K562 (cell line): Measurements from ENCODE around the gene RNF224. TPM values are rescaled to one million over a fixed set of nuclear protein-coding genes. Genes with fewer than 3 reads are reported as not detected.

Source experiments
- IFI16 ChIP-seq: fragments of 250-450 bp; sonication (Bioruptor Pico); IDR thresholded peaks from 2 replicates; pipeline ENCODE4 v2.1.2; 2022; ENCODE audit warnings: mild to moderate bottlenecking, inconsistent platforms
- MAFK ChIP-seq: IDR thresholded peaks from 2 replicates; pipeline ENCODE4 v1.6.1; 2011; ENCODE audit warnings: low read length, improper control_type of control experiment
- MTA2 ChIP-seq: fragments of 450-650 bp; IDR thresholded peaks from 2 replicates; pipeline ENCODE4 v1.6.1; 2016; ENCODE audit warnings: low read depth
- NFYB ChIP-seq: IDR thresholded peaks from 2 replicates; pipeline ENCODE4 v1.6.1; 2011; ENCODE audit warnings: mild to moderate bottlenecking, moderate library complexity; ENCODE audit not compliant: insufficient read length; ENCODE audit errors: extremely low read depth
- POLR2B ChIP-seq: fragments of 450-650 bp; IDR thresholded peaks from 2 replicates; pipeline ENCODE4 v1.6.1; 2018; ENCODE audit warnings: low read depth; ENCODE audit not compliant: partially characterized antibody
- POLR2G ChIP-seq: fragments of 200-400 bp; formaldehyde crosslinking; IDR thresholded peaks from 2 replicates; pipeline ENCODE4 v1.6.1; 2017; ENCODE audit warnings: low read depth, mild to moderate bottlenecking, antibody characterized with exemption, low read length, moderate library complexity
- SMAD3 ChIP-seq: fragments of 450-650 bp; formaldehyde crosslinking; conservative IDR thresholded peaks from 2 replicates; pipeline ENCODE4 v1.4.0; 2020; ENCODE audit warnings: mild to moderate bottlenecking
- STAG1 ChIP-seq: sonication (generic); formaldehyde crosslinking; IDR thresholded peaks from 2 replicates; pipeline ENCODE4 v1.5.0; 2020; ENCODE audit warnings: missing genetic modification reagents, borderline replicate concordance
- TRIM24 ChIP-seq, 2 experiments: fragments of 450-650 bp; IDR thresholded peaks; 2 replicates each; pipeline ENCODE4 v1.6.1; 2016
- ZKSCAN3 ChIP-seq: fragments of 250-450 bp; sonication (Bioruptor Pico); IDR thresholded peaks from 2 replicates; pipeline ENCODE4 v1.4.0; 2020
- ZNF146 ChIP-seq: IDR thresholded peaks from one replicate; pipeline ENCODE4 v1.6.1; 2018; ENCODE audit warnings: missing compliant biosample characterization; ENCODE audit not compliant: unreplicated experiment
- ZNF175 ChIP-seq: fragments of 200-800 bp; sonication (Bioruptor generic); IDR thresholded peaks from 2 replicates; pipeline ENCODE4 v1.6.1; 2016; ENCODE audit warnings: low read depth, mild to moderate bottlenecking, missing genetic modification characterization, missing compliant biosample characterization
- ZNF24 ChIP-seq: fragments of 450-650 bp; IDR thresholded peaks from 2 replicates; pipeline ENCODE4 v1.6.1; 2016
- ZNF699 ChIP-seq: fragments of 250-450 bp; sonication (Bioruptor Pico); IDR thresholded peaks from 2 replicates; pipeline ENCODE4 v1.8.0; 2021; ENCODE audit warnings: mild to moderate bottlenecking, moderate library complexity; ENCODE audit not compliant: insufficient replicate concordance
- polyA plus RNA-seq, 8 experiments: library from polyadenylated mRNA; depleted of rRNA in 4 of 8; stranded (reverse) in 5 of 8; unstranded in 3 of 8; fragments of >200 nt; fragmentation: Nextera tagmentation in 2 of 8; fragmentation: Illumina TruSeq in 1 of 8; extraction: Ambion mirVana in 2 of 8; extraction: Trizol in 1 of 8; gene quantifications; 2 replicates each; pipeline versions ENCODE4 v1.2.1 to v1.2.3, GENCODE V29; 2011 to 2014; ENCODE audit warnings: inconsistent platforms in 1 of 8, missing spikeins in 1 of 8
- total RNA-seq, 7 experiments: library from RNA; depleted of rRNA in 6 of 7; stranded (reverse); fragments of >200 nt in 6 of 7; fragmentation: Illumina TruSeq in 2 of 7; extraction: Trizol in 2 of 7; gene quantifications; 2 replicates each; pipeline versions ENCODE4 v1.2.1 to v1.2.3, GENCODE V29; 2011 to 2021; ENCODE audit warnings: low replicate concordance in 1 of 7
- TF ChIP-seq, protein P1 (sequence below): sonication (generic); formaldehyde crosslinking; IDR thresholded peaks from 2 replicates; pipeline ENCODE4 v1.8.1; 2023; ENCODE audit warnings: missing genetic modification reagents, mild to moderate bottlenecking, borderline replicate concordance
- TF ChIP-seq, protein P2 (sequence below): fragments of 450-650 bp; IDR thresholded peaks from 2 replicates; pipeline ENCODE4 v1.6.1; 2016; ENCODE audit warnings: low read depth, mild to moderate bottlenecking, moderate library complexity
- TF ChIP-seq, protein P3 (sequence below), 2 experiments: IDR thresholded peaks; 2 replicates each; pipeline ENCODE4 v1.6.1; 2011; ENCODE audit warnings: borderline replicate concordance in 1 of 2, control low read depth in 1 of 2, low read depth in 1 of 2, low read length in 1 of 2, mild to moderate bottlenecking in 1 of 2, mixed read lengths in 1 of 2, moderate library complexity in 1 of 2; ENCODE audit not compliant: insufficient read depth in 1 of 2, insufficient read length in 1 of 2, poor library complexity in 1 of 2, severe bottlenecking in 1 of 2; ENCODE audit errors: extremely low read depth in 1 of 2
- TF ChIP-seq, protein P4 (sequence below): fragments of 450-650 bp; IDR thresholded peaks from 2 replicates; pipeline ENCODE4 v1.6.1; 2014; ENCODE audit warnings: low read depth, mild to moderate bottlenecking, moderate library complexity, borderline replicate concordance

The RNF224 gene
- total and polyA plus RNA-seq, 9 of the 15 experiments (the other 6 are each of a cell fraction or from before 2014, with no cell fraction given) = not detected

DNA sequence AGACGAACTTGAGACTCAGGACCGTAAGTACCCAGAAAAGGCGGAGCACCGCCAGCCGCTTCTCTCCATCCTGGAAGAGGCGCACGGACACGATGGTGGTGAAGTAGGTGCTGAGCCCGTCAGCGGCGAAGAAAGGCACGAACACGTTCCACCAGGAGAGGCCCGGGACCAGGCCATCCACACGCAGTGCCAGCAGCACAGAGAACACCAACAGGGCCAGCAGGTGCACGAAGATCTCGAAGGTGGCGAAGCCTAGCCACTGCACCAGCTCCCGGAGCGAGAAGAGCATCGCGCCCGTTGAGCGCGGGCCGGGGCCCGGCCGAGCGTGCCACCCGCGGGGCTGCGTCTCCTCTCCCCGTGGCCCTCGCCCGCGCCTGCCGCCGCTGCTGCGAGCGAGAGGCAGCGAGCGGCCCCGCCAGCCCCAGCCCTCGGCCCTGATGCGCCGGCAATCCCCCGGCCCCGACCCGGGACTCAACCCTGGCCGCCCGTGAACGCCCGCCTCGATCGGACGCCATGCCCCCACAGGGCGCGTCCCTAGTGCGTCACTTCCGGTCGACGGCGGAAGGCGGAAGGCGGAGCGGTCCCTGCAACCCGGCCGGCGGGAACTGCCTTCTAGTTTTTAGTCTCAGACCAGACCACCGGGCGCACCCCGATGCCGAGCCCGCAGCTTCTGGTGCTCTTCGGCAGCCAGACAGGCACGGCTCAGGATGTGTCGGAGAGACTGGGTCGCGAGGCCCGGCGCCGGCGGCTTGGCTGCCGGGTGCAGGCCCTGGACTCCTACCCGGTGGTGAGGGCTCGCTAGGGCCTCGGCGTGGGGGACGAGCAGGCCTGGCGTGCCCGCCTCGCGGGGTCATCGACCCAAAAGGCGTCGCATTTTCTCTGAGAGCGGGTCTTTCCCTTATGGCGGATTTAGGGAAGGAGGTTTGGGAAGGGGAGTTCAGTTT is 21.9 kb upstream of the RNF224 start, which contains the start of the genes NDOR1 and TMEM203 (continued):
- TF ChIP-seq, protein P1, sequence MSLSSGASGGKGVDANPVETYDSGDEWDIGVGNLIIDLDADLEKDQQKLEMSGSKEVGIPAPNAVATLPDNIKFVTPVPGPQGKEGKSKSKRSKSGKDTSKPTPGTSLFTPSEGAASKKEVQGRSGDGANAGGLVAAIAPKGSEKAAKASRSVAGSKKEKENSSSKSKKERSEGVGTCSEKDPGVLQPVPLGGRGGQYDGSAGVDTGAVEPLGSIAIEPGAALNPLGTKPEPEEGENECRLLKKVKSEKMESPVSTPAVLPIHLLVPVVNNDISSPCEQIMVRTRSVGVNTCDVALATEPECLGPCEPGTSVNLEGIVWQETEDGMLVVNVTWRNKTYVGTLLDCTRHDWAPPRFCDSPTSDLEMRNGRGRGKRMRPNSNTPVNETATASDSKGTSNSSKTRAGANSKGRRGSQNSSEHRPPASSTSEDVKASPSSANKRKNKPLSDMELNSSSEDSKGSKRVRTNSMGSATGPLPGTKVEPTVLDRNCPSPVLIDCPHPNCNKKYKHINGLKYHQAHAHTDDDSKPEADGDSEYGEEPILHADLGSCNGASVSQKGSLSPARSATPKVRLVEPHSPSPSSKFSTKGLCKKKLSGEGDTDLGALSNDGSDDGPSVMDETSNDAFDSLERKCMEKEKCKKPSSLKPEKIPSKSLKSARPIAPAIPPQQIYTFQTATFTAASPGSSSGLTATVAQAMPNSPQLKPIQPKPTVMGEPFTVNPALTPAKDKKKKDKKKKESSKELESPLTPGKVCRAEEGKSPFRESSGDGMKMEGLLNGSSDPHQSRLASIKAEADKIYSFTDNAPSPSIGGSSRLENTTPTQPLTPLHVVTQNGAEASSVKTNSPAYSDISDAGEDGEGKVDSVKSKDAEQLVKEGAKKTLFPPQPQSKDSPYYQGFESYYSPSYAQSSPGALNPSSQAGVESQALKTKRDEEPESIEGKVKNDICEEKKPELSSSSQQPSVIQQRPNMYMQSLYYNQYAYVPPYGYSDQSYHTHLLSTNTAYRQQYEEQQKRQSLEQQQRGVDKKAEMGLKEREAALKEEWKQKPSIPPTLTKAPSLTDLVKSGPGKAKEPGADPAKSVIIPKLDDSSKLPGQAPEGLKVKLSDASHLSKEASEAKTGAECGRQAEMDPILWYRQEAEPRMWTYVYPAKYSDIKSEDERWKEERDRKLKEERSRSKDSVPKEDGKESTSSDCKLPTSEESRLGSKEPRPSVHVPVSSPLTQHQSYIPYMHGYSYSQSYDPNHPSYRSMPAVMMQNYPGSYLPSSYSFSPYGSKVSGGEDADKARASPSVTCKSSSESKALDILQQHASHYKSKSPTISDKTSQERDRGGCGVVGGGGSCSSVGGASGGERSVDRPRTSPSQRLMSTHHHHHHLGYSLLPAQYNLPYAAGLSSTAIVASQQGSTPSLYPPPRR (CRISPR knock-in tag) = no peak
- TF ChIP-seq MTA2 (no peak), MAFK (no peak), TRIM24 (IDR thresholded peaks at IDR 0.05) (peak in 1 of 2 experiments; percentile 26; a peak in 1 of 4 replicates), SMAD3 (CRISPR knock-in tag) (no peak), POLR2G (peak; percentile 95), ZNF175 (CRISPR knock-in tag) (no peak), ZNF699 (CRISPR knock-in tag) (no peak), IFI16 (CRISPR knock-in tag) (no peak), ZNF24 (no peak), POLR2B (peak; percentile 57), STAG1 (CRISPR knock-in tag) (0 out of 2 replicates have a peak, but pooled peaks have one; percentile 11), NFYB (no peak), ZNF146 (CRISPR knock-in tag) (no peak), ZKSCAN3 (CRISPR knock-in tag) (no peak)
- TF ChIP-seq, protein P2, sequence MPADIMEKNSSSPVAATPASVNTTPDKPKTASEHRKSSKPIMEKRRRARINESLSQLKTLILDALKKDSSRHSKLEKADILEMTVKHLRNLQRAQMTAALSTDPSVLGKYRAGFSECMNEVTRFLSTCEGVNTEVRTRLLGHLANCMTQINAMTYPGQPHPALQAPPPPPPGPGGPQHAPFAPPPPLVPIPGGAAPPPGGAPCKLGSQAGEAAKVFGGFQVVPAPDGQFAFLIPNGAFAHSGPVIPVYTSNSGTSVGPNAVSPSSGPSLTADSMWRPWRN = no peak
- TF ChIP-seq, protein P3, sequence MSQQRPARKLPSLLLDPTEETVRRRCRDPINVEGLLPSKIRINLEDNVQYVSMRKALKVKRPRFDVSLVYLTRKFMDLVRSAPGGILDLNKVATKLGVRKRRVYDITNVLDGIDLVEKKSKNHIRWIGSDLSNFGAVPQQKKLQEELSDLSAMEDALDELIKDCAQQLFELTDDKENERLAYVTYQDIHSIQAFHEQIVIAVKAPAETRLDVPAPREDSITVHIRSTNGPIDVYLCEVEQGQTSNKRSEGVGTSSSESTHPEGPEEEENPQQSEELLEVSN (IDR thresholded peaks at IDR 0.05; ENCODE audit: borderline replicate concordance in 1 of 2, extremely low read depth in 1 of 2, insufficient read depth in 1 of 2, insufficient read length in 1 of 2, low read depth in 1 of 2, low read length in 1 of 2, poor library complexity in 1 of 2, severe bottlenecking in 1 of 2) = peak; percentile 35 to 73
- TF ChIP-seq, protein P4, sequence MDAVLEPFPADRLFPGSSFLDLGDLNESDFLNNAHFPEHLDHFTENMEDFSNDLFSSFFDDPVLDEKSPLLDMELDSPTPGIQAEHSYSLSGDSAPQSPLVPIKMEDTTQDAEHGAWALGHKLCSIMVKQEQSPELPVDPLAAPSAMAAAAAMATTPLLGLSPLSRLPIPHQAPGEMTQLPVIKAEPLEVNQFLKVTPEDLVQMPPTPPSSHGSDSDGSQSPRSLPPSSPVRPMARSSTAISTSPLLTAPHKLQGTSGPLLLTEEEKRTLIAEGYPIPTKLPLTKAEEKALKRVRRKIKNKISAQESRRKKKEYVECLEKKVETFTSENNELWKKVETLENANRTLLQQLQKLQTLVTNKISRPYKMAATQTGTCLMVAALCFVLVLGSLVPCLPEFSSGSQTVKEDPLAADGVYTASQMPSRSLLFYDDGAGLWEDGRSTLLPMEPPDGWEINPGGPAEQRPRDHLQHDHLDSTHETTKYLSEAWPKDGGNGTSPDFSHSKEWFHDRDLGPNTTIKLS = peak; percentile 59; the same call in 1 of the 2 replicates
